ENCODE measurements around the gene DVL1. TPM values are rescaled to one million over a fixed set of nuclear protein-coding genes. Genes with fewer than 3 reads are reported as not detected.

Gene DVL1
- total and polyA plus RNA-seq, 2 of the 13 experiments (the other 11 are each of a cell fraction or from before 2014, with no cell fraction given), result 30.8 to 60.4 TPM

GRCh38 chr1:1361982-1362423 is 12.8 kb upstream of the DVL1 start (continued):
- TF ChIP-seq ZNF281 (CRISPR knock-in tag; IDR thresholded peaks at IDR 0.05; ENCODE audit: borderline replicate concordance) (no peak), AHDC1 (CRISPR knock-in tag; IDR thresholded peaks at IDR 0.05; ENCODE audit: borderline replicate concordance) (no peak), CEBPZ (IDR thresholded peaks at IDR 0.05; ENCODE audit: low read length) (no peak), GABPA (IDR thresholded peaks at IDR 0.05; ENCODE audit: low read depth, low read length) (no peak), GABPA (CRISPR knock-in tag; IDR thresholded peaks at IDR 0.05; ENCODE audit: low read depth) (no peak), HHEX (CRISPR knock-in tag; IDR thresholded peaks at IDR 0.05) (no peak), PHB2 (IDR thresholded peaks at IDR 0.05; ENCODE audit: partially characterized antibody) (no peak), CSRNP1 (CRISPR knock-in tag; IDR thresholded peaks at IDR 0.05) (no peak), ZKSCAN5 (CRISPR knock-in tag; IDR thresholded peaks at IDR 0.05) (no peak), KLF16 (CRISPR knock-in tag; IDR thresholded peaks at IDR 0.05) (no peak), ARNTL (CRISPR knock-in tag; IDR thresholded peaks at IDR 0.05) (0 out of 2 replicates have a peak, but pooled peaks have one; percentile 32), JUND (CRISPR knock-in tag; IDR thresholded peaks at IDR 0.05) (no peak), ZNF207 (IDR thresholded peaks at IDR 0.05; ENCODE audit: borderline replicate concordance) (no peak), ZNF24 (IDR thresholded peaks at IDR 0.05) (no peak), ZNF891 (CRISPR knock-in tag; IDR thresholded peaks at IDR 0.05) (no peak), ZNF784 (CRISPR knock-in tag; IDR thresholded peaks at IDR 0.05; ENCODE audit: borderline replicate concordance) (no peak)

Measured in HepG2 (cell line).